GM18858 (cell line): ENCODE measurements around the gene PKNOX2.

Experiments used
- ATAC-seq: cut with Tn5 transposase; IDR thresholded peaks from one replicate; pipeline ENCODE4 v1.9.1; 2021; ENCODE audit not compliant: unreplicated experiment

The PKNOX2 gene

GRCh38 chr11:125154378-125155099 lies 10.0 kb upstream of the PKNOX2 start:
- no peak for ATAC-seq

- ATAC-seq, result no peak
Measured at GRCh38 chr11:125155100-125155444, 9.5 kb upstream of the PKNOX2 start.

GRCh38 chr11:125155767-125156166 lies 8.8 kb upstream of the PKNOX2 start:
- no peak for ATAC-seq

GRCh38 chr11:125156346-125157117 lies 8.0 kb upstream of the PKNOX2 start:
- no peak for ATAC-seq

GRCh38 chr11:125157118-125157733 lies 7.3 kb upstream of the PKNOX2 start:
- no peak for ATAC-seq

- no peak for ATAC-seq
Measured at GRCh38 chr11:125157953-125158680, 6.4 kb upstream of the PKNOX2 start.

GRCh38 chr11:125162743-125163142 lies 1.8 kb upstream of the PKNOX2 start:
- ATAC-seq, result no peak

GRCh38 chr11:125163431-125164063 lies 1.0 kb upstream of the PKNOX2 start:
- no peak for ATAC-seq

GRCh38 chr11:125164091-125164421 lies 495 bp upstream of the PKNOX2 start:
- ATAC-seq, result no peak

- ATAC-seq, result no peak
Measured at GRCh38 chr11:125165111-125165842, 726 bp downstream of the PKNOX2 start.

GRCh38 chr11:125165843-125166763 lies 1.6 kb downstream of the PKNOX2 start:
- ATAC-seq, result no peak

GRCh38 chr11:125166764-125167291 lies 2.3 kb downstream of the PKNOX2 start:
- no peak for ATAC-seq

- no peak for ATAC-seq
Measured at GRCh38 chr11:125167292-125167953, 2.9 kb downstream of the PKNOX2 start.

- ATAC-seq, result no peak
Measured at GRCh38 chr11:125167954-125168835, 3.6 kb downstream of the PKNOX2 start.

- ATAC-seq, result no peak
Measured at GRCh38 chr11:125168918-125169456, 4.4 kb downstream of the PKNOX2 start.

- ATAC-seq, result no peak
Measured at GRCh38 chr11:125170001-125170509, 5.5 kb downstream of the PKNOX2 start.

GRCh38 chr11:125170510-125171031 lies 6.0 kb downstream of the PKNOX2 start:
- ATAC-seq, result no peak
